ENCODE results near the gene FOXQ1. TPM values are rescaled to one million over a fixed set of nuclear protein-coding genes. Genes with fewer than 3 reads are reported as not detected.

FOXQ1 gene
- total RNA-seq, 1 donor from 2014 or later: 0.21 TPM

- TF ChIP-seq CTCF (IDR thresholded peaks at IDR 0.05): no peak
- Histone ChIP-seq H3K9me3 (no peaks in the 10 kb centered on the region), H3K27ac (no peak overlapping the region), H3K4me1 (no peaks in the 10 kb centered on the region), H3K4me3 (no peak overlapping the region), H3K36me3 (no peaks in the 10 kb centered on the region), H3K27me3 (no peaks in the 10 kb centered on the region)
- no peak for DNase-seq (ENCODE audit: low spot score in 2 of 2)
- intact Hi-C loops (cut with DNase I): no loop called here
Measured at GRCh38 chr6:1264619-1265445, 47.1 kb upstream of the FOXQ1 start.

- H3K4me1 ChIP-seq: no peaks in the 10 kb centered on the region
- no peak for DNase-seq (ENCODE audit: low spot score in 2 of 2)
- no peaks in the 10 kb centered on the region for H3K9me3 ChIP-seq
- H3K27ac ChIP-seq: no peak overlapping the region
- no peaks in the 10 kb centered on the region for H3K27me3 ChIP-seq
- no peak overlapping the region for H3K4me3 ChIP-seq
- H3K36me3 ChIP-seq: no peaks in the 10 kb centered on the region
- intact Hi-C loops (cut with DNase I): no loop called here
- no peak for TF ChIP-seq CTCF (IDR thresholded peaks at IDR 0.05)
Measured at GRCh38 chr6:1266686-1267056, 45.2 kb upstream of the FOXQ1 start.

GRCh38 chr6:1267057-1267732 is 44.7 kb upstream of the FOXQ1 start:
- Histone ChIP-seq H3K4me1 (no peaks in the 10 kb centered on the region), H3K4me3 (no peak overlapping the region), H3K27ac (no peak overlapping the region), H3K9me3 (no peaks in the 10 kb centered on the region), H3K36me3 (no peaks in the 10 kb centered on the region), H3K27me3 (no peaks in the 10 kb centered on the region)
- DNase-seq (ENCODE audit: low spot score in 2 of 2): no peak
- TF ChIP-seq CTCF (IDR thresholded peaks at IDR 0.05): no peak
- intact Hi-C loops (cut with DNase I): no loop called here

GRCh38 chr6:1267790-1268762 is 43.8 kb upstream of the FOXQ1 start:
- intact Hi-C loops (cut with DNase I): no loop called here
- no peak overlapping the region for H3K27ac ChIP-seq
- no peaks in the 10 kb centered on the region for H3K9me3 ChIP-seq
- H3K4me3 ChIP-seq: no peak overlapping the region
- DNase-seq (ENCODE audit: low spot score in 2 of 2): no peak
- no peaks in the 10 kb centered on the region for H3K4me1 ChIP-seq
- no peak for TF ChIP-seq CTCF (IDR thresholded peaks at IDR 0.05)
- no peaks in the 10 kb centered on the region for H3K27me3 ChIP-seq
- H3K36me3 ChIP-seq: no peaks in the 10 kb centered on the region

GRCh38 chr6:1271071-1271763 is 40.7 kb upstream of the FOXQ1 start:
- no peak for TF ChIP-seq CTCF (IDR thresholded peaks at IDR 0.05)

More at GRCh38 chr6:1271071-1271763, 40.7 kb upstream of the FOXQ1 start:
- H3K36me3 ChIP-seq: no peaks in the 10 kb centered on the region
- H3K9me3 ChIP-seq: no peaks in the 10 kb centered on the region
- no peaks in the 10 kb centered on the region for H3K4me1 ChIP-seq
- intact Hi-C loops (cut with DNase I): no loop called here
- DNase-seq (ENCODE audit: low spot score in 2 of 2): no peak
- no peaks in the 10 kb centered on the region for H3K27me3 ChIP-seq
- no peak overlapping the region for H3K27ac ChIP-seq
- H3K4me3 ChIP-seq: no peak overlapping the region
